NCI-H1417 treated with DMSO at 0.1 percent for 48 hours (cell line): ENCODE results near the gene PHAF1.

Source experiments
- DNase-seq: peaks from one replicate; lab custom pipeline; 2025; lab: John Stamatoyannopoulos, UW

PHAF1 gene

DNA sequence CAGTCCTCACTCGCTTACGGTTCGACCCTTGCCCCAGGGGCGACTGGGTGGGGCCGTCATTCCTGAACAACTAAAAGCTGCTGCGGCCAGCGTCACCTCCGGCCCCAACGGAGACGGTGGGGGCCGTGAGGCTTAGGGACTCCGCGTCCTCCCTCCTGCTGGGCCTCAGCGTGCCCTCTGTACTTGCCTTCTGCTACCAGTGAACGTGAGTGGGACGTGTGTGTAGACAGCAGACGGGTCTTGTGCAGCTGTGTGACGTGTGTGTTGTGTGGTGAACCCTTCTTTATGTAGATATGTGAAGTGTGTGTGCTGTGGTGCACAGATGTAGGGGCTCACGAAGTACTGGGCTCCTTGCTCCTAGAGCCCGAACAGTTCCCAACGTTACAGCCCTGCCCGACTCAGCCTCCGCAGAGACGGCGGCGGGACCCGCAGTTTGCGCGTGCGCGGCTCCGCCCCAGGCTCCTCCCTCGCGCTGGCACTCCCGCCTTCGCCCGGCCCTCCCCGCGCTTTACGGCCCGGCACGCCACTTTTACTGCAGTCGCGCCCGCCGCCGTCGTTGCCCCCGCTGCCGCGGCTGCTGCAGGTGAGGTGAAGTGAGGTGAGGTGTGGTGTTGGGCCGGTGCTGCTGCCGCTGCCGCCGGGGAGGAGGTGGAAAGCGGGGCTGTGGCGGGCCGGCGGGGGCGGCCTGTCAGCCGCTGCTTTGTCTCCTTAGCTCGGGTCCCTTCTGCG, at the start of gene PHAF1:
TSS of gene PHAF1 (plus strand) at position 535 of the 729 bp plus-strand sequence. CDS start 235 bp downstream, outside the sequence.
- DNase-seq: peak; percentile 64

DNA sequence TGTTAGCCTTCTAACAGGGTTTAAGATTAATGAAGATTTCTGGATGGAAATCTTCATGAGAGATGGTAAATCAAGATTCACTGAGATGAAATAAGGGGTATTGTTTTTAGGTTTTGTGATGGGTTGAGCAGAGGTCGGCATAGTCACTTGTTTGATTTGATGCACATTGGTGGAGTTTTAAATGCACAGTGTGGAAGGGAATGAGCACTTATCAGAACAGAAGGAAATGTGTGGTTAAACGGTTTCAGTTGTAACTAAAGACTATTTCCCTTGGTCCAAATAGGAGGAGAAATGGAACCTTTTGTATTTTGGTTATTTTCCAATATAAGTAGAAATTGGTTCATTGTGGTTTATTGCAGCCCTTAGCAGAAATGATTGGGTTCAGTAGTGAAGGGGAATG, 46.7 kb upstream of the PHAF1 start:
- DNase-seq: no peak

DNA sequence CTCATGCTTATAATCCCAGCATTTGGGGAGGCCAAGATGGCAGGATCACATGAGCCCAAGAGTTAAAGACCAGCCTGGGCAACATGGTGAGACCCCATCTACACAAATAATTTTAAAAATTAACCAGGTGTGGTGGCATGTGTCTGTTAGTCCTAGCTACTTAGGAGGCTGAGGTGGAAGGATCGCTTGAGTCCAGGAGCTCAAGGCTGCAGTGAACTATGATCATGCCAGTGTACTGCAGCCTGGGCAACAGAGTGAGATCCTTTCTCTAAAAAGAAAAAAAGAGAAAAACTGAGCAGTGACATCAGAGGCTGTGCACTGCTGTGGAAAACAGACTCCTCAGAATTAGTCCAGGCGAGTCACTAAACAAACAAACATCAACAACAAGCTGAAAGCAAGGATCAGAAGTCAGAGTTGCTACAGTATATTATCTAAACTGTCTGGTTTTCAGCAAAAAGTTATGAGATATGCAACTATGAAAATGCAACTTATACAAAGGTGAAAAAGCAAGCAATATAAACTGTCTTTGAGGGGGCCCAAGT, 41.5 kb upstream of the PHAF1 start:
- DNase-seq: no peak

DNA sequence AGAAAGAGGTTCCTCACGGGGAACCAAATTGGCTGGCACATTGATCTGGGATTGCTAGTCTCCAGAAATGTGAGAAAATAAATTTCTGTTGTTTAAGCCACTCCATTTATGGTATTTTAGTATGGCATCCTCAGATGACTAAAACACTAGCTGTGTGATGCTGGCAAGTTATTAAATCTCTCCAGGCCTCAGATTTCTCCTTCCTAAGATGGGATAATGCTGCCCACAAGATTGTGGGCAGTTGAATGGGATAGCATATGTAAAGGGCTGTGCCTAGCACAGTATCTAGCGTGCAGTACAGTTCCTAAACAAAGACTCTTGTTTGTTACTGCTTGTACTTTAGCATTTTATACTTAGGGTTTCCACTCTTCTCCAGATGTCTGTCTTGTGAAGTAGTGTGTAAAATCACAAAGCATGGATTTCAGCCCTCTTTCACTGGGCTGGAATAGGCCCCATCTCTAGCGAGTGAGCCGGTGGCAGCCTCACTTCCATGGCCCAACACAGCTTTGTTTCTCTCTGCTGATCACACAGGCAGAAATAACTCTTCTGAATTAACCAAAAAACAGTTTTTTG, 38.2 kb upstream of the PHAF1 start:
- no peak for DNase-seq

DNA sequence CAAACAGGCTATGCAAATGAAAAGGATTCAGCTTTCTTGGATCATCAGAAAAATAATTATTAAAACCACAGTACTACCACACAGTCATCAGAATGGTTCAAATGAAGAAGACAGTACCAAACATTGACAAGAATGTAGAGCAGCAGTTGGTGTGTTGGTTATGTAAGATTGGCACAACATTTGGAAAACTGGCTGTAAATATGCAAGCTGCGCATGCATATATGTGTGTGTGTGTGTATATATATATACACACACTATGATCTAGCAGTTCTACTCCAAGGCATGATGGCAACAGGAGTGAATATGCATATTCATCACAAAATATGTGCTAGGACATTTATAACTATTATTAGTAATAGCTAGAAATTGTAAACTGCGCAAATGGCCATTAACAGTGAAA, 34.4 kb upstream of the PHAF1 start:
- DNase-seq: no peak

DNA sequence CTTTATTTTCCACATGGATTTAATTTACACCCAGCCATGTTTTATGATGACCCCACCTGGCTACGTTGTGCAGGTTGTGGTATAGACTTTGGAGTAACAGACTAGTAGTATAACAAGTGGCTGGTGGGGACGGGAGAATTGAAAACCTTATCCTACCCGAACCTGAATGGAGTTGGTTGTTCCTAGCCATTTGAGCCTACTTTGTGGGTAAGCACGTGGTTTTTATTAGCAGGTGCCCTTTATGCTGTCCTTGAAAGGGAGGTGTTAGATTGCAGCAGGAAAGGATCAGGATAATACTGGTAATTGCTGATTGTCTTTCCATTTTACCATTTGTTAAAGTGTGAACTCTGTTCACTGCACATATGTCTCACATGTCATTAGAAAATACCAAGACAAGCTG, 31.9 kb upstream of the PHAF1 start:
- DNase-seq: no peak

DNA sequence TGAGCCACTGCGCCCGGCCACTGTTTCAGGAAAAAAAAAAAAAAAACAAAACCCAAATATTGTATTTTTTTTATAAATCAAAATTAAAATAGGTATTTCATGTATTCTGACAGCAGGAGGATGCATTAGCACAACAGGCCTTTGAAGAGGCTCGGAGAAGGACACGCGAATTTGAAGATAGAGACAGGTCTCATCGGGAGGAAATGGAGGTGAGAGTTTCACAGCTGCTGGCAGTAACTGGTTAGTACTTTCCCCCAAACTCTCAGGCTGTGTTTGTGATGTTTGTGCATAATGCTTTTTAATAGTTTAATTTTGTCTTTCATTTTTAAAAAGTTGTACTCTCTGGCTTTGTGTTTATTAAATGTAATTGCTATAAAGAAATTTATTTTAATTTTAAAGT, 27.6 kb upstream of the PHAF1 start:
- no peak for DNase-seq

DNA sequence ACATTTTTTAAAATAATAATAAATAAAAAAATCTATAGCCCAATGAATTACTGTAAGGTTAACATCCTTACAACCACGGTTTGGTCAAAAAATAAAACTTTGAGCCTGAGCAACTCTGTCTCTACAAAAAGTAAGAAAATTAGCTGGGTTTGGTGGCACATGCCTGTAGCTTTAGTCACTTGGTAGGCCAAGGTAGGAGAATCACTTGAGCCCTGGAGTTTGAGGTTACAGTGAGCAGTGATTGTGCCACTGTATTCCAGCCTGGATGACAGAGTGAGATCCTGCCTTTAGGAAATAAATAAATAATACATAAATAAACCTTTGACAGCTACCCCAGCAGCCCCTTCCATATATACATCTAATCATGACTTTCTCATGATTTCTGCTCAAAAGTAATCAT, 26.9 kb upstream of the PHAF1 start:
- no peak for DNase-seq

DNA sequence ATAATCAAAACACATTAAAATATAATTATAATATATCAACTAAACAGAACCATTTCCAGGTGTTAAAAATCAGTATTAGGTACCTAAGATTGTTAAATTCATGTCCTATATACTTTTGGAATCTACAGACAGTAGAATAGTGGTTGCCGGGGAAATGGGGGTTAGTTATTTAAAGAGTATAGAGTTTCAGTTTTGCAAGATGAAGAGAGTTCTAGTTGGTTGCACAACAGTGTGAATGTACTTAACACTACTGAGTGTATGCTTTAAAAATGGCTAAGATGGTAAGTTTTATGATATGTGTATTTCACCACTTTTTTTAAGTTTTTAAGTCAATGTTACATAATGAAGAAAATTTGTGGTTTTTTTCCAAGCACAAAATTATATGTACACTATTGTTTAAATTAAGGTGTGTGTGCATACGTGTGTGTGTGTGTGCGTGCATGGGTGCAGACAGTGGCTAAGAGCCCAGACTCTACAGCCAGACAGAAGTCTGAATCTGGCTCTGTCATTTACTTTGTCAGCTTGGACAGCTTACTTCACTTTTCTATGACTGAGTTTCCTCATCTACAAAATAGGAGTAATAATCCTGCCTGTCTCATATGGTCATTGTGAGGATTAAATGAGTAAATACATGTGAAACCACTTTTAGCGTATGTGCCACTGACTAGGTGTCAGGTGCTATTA, 25.3 kb upstream of the PHAF1 start:
- DNase-seq: no peak

DNA sequence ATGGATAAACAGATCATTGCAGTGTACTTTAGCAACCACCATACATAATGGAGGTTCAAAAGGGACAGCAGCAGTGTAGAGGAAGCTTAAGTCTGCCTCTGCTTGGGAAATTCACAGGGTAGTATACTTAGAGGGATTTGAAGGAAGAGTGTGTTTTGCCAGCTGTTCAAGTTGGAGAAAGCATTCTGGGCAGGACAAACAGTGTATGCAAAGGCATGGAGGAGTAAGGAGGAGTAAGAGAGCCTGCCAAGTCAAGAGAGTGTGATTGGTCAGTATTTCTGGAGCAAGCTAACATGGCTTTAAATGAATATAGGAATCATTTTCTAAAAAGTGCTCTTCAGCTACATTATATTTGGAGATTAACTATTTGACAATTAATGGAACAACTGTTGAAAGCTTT, 22.9 kb upstream of the PHAF1 start:
- DNase-seq: no peak

DNA sequence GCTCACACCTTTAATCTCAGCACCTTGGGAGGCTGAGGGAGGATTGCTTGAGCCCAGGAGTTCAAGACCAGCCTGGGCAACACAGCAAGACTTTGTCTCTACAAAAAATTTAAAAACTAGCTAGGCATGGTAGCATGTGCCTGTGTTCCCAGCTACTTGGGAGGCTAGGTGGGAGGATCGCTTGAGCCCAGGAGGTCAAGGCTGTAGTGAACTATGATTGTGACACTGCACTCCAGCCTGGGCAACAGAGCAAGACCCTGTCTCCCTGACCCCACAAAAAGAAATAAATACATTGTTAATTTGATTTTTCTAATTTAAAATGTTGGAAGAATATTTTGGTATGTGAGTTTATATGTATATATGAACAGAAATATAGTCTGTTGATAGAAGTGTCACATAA, 22.4 kb upstream of the PHAF1 start:
- DNase-seq: no peak

DNA sequence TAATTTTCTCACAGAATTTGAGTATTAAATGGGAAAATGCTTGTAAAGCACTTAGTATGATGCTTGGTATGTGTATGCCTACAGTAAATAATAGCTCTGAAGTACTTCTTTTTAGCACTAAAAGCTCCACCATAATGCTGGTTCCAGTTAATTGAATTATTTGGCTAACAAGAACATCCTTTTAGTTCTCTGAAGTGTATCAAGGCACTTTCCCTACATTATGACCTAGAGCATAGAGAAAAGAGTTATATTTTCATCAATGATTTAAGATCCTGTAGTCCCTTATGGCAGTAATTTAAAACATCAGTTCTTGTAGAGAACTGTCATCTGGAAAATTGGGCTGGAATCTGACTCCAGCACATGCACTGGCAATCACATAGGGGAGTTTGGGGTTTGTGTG, 21.9 kb upstream of the PHAF1 start:
- DNase-seq: no peak

DNA sequence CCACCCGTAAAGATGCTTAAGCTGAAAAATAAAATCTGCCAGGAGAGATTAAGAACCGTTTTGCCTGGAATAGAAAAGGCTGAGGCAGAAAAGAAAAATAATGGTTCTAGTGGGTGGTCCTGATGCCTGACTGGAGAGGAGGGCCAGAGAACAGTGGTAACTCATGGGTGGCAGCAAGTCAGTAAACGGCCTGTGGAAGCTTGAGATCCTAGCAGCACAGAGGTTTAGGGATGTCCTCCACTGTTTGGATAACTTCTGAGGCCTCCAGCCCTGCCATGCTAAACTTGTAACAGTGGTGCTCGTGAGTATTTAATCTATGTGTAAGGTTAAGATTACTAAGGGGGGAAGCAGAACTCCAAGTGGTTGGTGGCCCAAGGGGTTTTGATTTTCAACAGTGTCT, 21.2 kb upstream of the PHAF1 start:
- DNase-seq: no peak

DNA sequence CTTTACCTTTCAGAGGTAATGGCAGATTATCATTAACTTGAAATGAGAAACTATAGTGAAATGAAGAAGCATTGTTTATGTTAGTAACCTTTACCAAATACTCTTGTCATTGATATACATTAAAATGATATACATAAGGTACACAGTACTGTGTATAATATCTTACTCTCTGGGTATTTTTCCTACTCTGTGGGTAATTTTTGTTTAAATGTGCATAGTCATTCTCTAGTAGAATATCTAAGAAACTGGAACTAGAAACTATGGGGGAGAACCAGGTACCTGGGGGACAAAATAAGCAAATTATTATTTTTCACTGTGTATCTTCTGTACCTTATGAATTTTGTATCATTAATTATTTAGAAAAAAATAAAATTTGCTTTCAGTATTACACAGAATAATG, 20.6 kb upstream of the PHAF1 start:
- DNase-seq: no peak

DNA sequence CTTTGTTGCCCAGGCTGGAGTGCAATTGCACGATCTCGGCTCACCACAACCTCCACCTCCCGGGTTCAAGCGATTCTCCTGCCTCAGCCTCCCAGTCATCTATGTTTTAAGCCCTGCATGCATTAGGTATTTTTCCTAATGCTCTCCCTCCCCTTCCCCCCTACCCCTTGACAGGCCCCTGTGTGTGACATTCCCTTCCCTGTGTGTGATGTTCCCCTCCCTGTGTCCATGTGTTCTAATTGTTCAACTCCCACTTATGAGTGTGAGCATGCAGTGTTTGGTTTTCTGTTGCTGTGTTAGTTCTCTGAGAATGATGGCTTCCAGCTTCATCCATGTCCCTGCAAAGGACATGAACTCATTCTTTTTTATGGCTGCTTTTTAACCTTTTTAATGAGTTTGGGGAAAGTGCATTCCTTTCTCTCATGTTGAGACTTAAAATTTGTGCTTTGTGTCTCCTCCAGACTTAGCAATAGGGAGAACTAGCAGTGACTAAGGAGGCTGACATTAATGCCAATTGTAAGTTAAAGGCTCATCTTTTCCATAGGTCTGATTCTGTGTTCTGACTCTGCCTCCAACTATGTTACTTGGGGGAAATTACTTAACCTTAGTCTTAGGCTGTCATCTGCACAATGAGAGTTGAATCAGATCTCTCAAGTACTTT, 17.7 kb upstream of the PHAF1 start:
- no peak for DNase-seq

DNA sequence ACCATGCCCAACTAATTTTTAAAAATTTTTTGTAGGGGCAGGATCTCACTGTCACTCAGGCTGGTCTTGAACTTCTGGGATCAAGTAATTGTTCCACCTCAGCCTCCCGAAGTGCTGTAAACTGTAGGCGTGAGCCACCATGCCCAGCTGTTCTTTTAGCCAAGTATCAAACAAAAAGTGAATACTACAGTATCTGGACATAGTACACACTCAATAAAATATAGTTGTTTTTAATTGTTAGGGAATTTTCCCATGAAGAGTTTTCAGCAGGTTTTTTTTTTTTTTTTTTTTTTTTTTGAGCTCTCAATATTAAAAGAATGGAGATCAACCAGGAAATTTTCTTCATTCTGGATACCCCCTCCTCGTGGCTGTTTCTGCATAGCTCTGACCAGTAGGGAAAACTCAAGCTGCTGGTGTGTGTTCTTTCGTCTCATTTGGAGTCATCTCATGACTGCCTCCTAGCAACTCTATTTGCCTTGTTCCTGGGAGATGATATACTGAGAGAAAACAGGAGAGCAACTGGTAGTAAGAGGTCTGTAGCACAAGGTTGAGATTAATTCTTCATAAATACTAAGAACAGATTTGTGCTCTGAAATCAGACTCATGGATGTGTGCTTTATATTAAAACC, 16.5 kb upstream of the PHAF1 start:
- no peak for DNase-seq

DNA sequence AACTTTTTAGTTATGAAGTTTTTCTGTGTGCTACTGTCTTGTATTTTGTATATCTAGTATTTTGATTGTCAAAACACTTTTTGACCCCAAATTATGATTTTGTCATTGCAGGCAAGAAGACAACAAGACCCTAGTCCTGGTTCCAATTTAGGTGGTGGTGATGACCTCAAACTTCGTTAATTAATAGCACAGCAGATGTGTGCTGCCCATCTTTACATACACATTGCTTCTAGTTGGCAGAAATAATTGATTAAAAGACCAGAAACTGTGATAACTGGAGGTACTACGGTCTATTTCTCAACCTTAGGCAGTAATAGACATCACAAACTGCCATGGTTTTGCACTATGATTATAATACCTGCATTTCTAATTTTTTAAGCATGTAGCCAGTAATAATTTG, 11.1 kb upstream of the PHAF1 start:
- no peak for DNase-seq

DNA sequence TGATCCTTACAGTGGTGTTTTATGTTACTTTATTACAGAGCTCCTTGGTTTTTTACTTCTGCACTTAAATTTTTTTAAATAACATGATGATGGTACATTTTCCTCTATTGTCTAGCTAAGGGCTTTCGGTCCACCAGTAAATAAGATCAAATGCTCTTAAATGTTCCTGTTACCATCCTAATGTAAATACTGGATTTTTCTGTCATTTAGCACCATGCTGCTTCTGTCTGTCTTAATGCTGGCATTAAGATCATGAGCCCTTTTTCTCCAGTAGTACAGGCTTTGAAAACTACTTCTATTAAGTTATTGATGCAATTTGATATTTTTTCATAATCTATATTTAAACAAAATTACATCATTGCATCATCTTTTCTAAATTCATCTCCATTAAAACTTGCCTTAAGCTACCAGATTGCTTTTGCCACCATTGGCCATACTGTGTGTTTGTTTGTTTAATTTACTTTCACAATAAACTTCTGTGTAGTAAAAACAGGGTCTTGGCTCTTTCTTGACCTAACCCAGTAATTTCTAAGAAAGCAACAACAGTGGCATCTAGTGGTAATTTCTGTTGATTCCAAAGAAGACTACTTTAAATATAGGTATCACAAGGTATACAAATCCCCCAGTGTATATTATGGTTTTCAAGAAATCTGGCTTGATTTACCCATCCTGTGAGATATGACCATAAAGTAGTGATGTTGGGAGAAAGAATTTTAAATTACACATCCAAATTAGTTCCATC, 9.0 kb upstream of the PHAF1 start:
- no peak for DNase-seq

DNA sequence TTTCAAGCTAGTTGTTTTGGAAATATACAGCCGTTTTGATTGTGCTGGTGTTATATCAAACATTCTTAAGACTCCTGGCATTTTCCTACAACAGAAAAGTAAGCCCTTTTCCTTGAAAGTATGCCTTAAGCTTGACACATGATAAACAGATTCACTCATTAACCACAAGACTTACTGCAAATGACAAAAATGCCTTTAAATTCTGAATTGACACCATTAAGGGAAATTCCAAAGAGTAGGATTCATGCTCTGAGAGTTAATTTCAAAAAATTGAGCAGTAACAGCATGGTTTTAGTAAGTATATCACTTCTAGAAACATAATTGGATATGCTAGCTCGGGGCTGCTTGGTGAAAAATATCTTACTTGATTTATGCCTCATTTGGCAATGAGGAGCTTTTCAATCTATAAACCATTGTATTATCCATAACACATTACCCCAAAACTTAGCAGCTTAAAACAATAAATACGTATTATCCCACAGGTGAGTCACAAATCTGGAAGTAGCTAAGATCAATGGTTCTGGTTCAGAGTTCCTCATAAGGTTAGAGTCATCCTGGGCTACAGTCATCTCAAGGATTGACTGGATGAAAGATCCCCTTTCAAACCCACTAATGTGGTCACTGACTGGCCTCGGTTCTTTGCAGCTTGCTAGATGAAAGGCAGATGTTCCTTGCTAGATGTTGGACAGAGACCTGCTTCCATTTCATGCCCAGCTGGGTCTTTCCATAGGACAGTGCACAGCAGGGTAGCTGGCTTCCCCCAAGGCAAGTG, 8.2 kb upstream of the PHAF1 start:
- no peak for DNase-seq

DNA sequence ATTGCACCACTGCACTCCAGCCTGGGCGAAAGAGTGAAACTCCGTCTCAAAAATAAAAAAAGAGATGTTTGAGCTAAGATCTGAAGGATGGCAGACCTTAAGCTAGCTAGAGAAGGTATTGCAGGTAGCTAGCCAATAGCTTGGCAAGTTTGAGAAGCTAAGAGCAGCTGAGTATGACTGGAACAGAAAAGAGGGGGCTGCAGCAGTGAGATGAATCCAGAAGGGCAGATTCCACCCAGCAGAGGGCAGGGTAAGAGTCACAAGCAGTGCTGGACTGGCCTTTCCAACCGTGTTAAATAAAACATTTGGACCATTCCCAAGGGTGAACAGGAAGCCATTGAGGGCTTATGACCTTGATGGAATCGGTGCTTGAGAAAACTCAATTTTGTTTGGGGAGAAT, 5.7 kb upstream of the PHAF1 start:
- no peak for DNase-seq

DNA sequence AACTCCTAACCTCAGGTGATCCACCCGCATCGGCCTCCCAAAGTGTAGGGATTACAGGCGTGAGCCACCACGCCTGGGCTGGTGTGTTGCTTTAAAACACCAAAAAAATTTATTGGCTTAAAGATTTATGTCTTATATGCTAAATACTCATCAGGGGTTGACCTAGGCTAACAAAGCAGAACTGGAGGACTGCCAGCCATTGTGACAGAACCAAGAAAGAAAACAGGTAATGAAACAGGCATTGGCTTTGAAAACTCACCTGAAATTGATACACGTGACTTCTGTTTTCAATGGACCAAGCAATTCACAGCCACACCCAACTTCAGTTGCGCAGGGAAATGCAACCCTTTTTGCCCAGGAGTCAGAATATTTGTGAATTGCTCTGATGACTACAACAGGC, 4.9 kb upstream of the PHAF1 start:
- no peak for DNase-seq
